ENCODE results near the gene VARS1.

The VARS1 gene

GRCh38 chr6:31792761-31793171, 2.8 kb downstream of the VARS1 start:
- no peak for FAIRE-seq

DNA sequence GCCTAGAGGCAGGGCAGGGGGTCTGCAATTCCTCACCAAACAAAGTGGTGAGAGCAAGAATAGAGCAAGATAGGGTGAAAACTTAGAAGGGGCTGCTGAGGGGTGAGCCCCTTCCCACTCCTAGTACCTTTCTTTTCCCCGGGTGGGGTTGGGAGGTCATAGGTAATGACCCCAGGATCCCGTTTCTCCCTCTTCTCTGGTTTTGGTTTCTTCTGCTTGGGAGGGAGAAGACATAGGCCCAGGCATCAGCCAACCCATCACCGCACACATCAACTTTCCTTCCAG, 3.5 kb downstream of the VARS1 start:
- no peak for FAIRE-seq

- peak; percentile 63 for FAIRE-seq
Observed at GRCh38 chr6:31791324-31792089, 4.0 kb downstream of the VARS1 start.

DNA sequence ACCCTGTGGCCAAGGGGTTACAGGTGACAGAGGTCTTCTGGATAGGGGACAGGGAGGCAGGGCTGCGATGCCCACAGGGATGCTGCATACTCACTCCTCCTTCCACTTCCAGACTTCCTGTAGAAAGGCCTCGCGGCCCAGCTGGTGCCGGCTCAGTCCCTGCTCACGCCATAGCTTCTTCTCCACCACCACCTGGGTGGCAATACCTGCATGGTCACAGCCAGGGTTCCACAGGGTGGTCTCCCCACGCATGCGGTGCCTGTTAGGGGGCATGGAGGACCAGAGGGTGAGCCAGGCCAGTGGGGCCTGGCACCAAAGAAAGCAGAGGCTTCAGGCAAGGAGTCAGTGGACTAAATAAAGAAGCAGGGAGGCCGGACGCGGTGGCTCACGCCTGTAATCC, 10.1 kb downstream of the VARS1 start:
- FAIRE-seq: no peak

GRCh38 chr6:31784098-31784925, 11.2 kb downstream of the VARS1 start:
- FAIRE-seq: no peak

GRCh38 chr6:31782126-31782855, 13.3 kb downstream of the VARS1 start:
- FAIRE-seq: no peak

DNA sequence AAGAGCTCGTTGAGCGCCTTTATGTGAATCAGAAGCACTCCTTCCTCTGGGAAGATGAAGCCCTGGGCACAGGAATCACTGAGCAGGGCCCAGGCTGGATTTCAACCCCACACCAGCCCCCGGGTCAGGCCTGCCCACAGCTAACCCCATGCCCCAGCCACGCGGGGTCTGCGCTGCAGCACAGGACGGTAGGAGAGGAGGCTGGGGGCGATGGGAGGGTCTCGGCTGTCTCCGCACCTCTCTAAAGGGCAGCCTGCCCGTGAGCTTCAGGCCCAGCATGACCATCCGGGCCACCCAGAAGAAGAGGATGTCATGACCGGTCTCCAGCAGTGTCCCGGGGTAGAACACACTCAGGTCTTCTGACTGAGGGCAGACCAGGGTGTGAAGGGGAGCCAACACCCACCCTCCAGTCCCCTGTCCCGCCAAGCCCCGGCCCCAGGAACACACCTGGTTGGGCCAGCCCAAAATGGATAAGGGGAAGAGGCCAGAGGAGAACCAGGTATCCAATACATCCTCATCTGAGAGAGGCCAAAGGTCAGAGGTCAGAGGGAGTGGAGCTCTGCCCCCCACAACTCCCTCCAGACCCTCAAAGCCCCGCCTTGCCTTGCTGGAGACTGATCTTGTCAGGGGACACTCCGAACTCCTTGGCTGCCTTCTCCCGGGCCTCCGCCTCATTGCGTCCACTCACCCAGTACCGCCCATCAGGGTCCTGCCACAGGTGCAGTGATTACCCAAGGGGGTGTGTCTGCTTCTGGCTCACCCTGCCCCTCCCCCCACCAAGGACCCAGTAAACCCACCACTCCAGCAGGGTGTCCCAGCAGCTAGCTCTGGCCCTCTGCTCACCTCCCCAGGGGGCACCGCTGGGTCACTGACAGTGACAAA, 14.1 kb downstream of the VARS1 start:
- no peak for FAIRE-seq

DNA sequence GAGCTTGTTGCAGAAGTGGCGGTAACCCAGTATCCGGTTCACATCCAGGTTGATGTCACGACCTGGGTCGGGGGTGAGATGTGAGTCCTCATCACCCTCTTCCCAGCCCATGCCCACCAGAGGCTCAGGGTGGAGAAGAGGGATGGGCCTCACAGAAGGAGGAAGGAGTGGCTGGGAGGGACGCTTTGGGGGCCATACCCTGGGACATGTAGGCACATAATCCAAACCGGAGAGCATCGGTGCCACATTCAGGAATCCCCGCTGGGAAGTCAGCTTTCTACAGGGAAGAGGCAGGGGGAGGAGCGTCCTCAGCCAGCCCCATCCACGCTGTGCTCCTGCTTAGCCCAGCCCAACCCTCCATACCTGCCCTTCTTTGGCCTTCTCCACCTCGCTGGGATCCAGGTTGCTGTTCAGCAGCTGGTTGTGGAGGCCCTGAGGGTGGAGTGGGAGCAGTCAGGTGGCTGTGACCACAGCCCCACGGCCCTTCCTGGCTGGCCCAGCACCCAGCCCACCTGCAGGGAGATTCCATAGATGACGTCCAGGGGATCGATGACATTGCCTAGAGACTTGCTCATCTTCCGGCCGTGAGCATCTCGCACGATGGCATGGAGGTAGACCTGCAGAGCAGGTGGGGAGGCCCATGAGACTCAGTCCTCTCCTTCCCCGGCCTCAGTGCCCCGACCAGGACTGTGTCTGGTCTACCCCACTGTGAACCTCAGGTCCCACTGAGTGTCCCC, 14.9 kb downstream of the VARS1 start:
- no peak for FAIRE-seq

DNA sequence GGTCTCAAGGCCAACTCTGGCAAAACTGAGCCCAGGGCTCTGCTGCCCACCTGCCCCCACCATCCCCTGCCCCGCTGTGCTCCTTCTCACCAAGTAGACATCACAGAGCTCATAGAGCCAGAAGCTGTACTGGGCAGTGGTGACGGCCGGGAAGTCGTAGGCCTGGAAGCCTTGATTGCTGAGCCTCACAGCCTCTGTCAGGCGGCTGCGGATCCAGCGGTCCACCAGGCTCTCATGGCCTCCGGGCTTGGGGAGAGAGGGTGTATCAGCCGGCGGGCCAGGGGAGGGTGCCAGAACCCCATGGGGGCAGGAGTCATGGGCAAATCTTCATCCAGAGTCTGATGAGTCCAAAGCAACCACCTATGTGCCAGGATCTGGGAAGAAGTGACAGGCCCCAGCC, 15.6 kb downstream of the VARS1 start:
- no peak for FAIRE-seq

DNA sequence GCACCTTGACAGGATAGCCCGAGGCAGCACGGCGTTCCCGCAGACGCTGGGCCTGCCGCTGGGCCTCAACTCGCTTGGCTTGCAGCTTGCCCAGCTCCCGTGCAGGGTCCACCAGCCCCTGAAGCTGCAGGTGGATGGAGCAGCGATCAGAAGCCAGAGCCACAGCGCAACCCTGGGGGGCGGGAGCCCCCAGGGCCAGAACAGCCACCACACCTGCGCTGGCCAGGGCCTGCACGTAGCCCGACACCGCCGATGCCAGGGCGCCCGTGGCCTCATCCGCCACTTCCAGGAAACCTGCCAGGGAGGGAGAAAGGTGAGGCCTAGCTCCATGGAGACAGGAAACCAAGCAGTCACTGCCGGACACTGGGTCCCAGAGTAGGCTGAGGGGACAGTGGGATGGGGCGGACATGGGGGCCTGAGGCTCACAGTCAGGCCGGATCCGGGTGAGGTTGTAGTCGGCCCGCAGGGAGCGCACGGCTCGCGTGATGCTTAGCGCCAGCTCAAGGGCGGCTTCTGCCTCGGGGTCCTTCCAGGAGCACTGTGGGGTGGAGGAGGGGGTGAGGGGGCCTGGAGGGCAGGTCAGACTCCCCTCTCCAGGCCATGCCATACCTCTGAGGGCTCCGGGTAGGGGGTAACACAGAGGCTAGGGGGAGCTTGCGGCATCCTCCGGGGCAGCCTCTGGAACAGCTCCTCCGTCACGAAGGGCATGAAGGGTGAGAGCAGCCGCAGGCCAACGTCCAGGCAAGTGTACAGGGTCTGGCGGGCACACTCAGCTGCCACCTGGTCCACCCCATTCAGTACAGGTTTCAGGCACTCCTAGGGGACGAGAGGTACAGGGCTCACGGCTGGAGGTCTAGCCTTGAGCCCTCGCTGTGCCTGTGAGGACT, 16.3 kb downstream of the VARS1 start:
- FAIRE-seq: no peak

DNA sequence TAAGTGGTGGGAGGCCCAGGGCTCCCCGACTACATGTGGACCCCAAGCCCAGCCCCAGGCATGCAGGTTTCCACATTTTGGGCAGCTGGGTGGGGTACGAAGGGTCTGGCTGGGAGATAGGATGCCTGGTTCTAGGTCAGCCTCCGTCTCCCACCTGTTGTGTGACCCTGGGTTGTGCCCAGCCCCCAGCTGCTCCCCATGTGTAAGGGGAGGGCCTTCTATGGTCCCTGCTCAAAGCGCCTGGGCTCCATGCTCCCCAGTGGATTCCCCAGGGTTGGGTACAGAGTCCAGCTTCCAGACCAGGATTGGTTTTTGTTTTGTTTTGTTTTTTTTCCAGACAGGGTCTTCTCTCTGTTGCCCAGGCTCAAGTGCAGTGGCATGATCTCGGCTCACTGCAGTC, 17.4 kb downstream of the VARS1 start:
- no peak for FAIRE-seq

- no peak for FAIRE-seq
Observed at GRCh38 chr6:31777667-31778050, 17.9 kb downstream of the VARS1 start.

- no peak for FAIRE-seq
Observed at GRCh38 chr6:31776989-31777666, 18.4 kb downstream of the VARS1 start, which contains the start of gene VWA7. VWA7 (minus strand) TSS chr6:31777328; CDS start chr6:31776779, 549 bp downstream.

DNA sequence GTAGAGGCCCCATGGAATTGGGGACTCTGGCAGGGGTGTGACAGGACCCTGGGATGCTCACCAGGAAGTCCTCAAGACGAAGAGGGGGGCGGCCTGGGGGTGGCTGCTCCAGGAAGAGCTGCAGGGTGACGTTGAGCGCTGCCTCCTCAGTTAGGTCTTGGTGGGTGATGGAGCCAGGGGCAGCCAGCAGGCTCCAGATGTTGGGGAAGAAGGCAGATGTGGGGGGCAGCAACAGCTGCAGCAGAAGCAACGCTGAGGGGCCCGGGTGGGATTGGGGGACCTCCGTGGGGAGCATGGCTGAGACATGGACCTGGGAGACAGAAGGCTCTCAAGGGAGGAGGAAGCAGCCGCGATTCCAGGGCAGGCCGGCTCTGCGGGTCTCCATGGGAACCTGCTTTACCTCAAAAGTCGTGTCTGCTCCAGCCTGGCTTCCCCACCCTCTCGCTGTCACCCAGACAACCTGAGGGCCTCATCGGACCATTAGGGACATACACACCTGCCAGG, 19.0 kb downstream of the VARS1 start:
- no peak for FAIRE-seq

GRCh38 chr6:31775633-31776484, 19.7 kb downstream of the VARS1 start:
- no peak for FAIRE-seq

GRCh38 chr6:31775184-31775583, 20.4 kb downstream of the VARS1 start:
- FAIRE-seq: no peak

DNA sequence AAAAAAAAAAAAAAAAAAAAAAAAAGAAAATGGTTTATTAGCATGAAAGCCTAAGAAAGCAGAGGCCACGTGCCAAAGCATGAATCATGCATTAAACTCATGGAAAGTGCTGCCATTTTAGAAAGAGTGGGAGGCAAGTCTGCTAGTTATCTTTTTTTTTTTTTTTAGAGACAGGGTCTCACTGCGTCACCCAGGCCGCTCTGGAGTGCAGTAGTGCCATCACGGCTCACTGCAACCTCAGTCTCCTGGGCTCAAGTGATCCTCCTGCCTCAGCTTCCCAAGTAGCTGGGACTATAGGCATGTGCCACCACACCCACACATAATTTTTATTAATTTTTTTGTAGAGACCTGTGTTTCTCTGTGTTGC, 23.6 kb downstream of the VARS1 start:
- no peak for FAIRE-seq

DNA sequence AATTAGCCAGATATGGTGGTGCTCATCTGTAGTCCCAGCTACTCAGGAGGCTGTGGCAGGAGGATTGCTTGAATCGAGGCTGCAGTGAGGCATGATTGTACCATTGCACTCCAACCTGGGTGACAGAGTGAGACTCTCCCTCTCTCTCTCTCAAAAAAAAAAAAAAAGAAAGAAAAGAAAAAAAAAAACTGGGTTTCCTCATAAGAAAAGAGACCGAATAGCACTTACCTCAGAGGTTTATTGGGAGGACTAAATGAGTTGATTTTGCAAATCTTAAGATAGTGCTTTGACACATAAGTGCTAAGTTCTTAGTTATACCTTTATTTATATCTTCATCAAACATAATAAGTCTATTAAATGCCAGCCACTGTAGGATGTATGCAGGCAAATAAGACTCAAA, 24.7 kb downstream of the VARS1 start:
- no peak for FAIRE-seq

GRCh38 chr6:31769684-31770371, 25.7 kb downstream of the VARS1 start:
- FAIRE-seq: no peak

Data from G401.6 (cell line).